ENCODE results near the gene SPTBN4. TPM values are rescaled to one million over a fixed set of nuclear protein-coding genes. Genes with fewer than 3 reads are reported as not detected.

The SPTBN4 gene
- polyA plus RNA-seq, 1 of the 3 experiments (the other 2 are of a cell fraction), result 3.1 TPM

GRCh38 chr19:40465557-40466218 lies 1.1 kb upstream of the SPTBN4 start, which contains the start of gene BLVRB (continued):
- TF ChIP-seq FOXJ3 (CRISPR knock-in tag; IDR thresholded peaks at IDR 0.05) (no peak), SIN3A (IDR thresholded peaks at IDR 0.05; ENCODE audit: borderline replicate concordance, low read depth, low read length) (peak; percentile 13; the same call in 1 of the 2 replicates)

- peaks cover 14% of the 10 kb centered on the region for H3F3A ChIP-seq (replicated peaks; ENCODE audit: insufficient read depth)
- H4K20me1 ChIP-seq (ENCODE audit: insufficient read depth), result no peaks in the 10 kb centered on the region
- ChIA-PET POLR2A (interaction anchor here (0.5 to 1.6 kb wide), 4 partner anchors 10 to 41 kb away, joined by 3 to 7 read pairs (median 4); partner anchors contain the start of gene SERTAD1), CTCF (interaction anchor here (0.7 to 4.4 kb wide), 10 partner anchors 10 to 168 kb away, joined by 3 to 37 read pairs (median 6); partner anchors contain the start of gene LTBP4)
- H3K36me3 ChIP-seq (replicated peaks in 1 of 2; ENCODE audit: control insufficient read depth in 1 of 2, insufficient read depth in 2 of 2, low read length in 1 of 2), result no peaks in the 10 kb centered on the region
- peak overlapping the region; percentile 85 for H3K4me2 ChIP-seq
- TF ChIP-seq MEF2A (IDR thresholded peaks at IDR 0.05; ENCODE audit: borderline replicate concordance, low read depth), result no peak
- no peak for TF ChIP-seq CTCF (IDR thresholded peaks at IDR 0.05)
- TF ChIP-seq TCF12 (IDR thresholded peaks at IDR 0.05), result no peak
- TF ChIP-seq MXI1 (IDR thresholded peaks at IDR 0.05; ENCODE audit: low read depth, low read length), result peak; percentile 75; the same call in 1 of the 2 replicates
- no peak for TF ChIP-seq JUND (IDR thresholded peaks at IDR 0.05)
- no peak for TF ChIP-seq POLR2AphosphoS5 (IDR thresholded peaks at IDR 0.05; ENCODE audit: low read depth, low read length)
- no peak for TF ChIP-seq EZH2phosphoT487 (IDR thresholded peaks at IDR 0.05; ENCODE audit: borderline replicate concordance, low read depth)
- TF ChIP-seq, protein P1, sequence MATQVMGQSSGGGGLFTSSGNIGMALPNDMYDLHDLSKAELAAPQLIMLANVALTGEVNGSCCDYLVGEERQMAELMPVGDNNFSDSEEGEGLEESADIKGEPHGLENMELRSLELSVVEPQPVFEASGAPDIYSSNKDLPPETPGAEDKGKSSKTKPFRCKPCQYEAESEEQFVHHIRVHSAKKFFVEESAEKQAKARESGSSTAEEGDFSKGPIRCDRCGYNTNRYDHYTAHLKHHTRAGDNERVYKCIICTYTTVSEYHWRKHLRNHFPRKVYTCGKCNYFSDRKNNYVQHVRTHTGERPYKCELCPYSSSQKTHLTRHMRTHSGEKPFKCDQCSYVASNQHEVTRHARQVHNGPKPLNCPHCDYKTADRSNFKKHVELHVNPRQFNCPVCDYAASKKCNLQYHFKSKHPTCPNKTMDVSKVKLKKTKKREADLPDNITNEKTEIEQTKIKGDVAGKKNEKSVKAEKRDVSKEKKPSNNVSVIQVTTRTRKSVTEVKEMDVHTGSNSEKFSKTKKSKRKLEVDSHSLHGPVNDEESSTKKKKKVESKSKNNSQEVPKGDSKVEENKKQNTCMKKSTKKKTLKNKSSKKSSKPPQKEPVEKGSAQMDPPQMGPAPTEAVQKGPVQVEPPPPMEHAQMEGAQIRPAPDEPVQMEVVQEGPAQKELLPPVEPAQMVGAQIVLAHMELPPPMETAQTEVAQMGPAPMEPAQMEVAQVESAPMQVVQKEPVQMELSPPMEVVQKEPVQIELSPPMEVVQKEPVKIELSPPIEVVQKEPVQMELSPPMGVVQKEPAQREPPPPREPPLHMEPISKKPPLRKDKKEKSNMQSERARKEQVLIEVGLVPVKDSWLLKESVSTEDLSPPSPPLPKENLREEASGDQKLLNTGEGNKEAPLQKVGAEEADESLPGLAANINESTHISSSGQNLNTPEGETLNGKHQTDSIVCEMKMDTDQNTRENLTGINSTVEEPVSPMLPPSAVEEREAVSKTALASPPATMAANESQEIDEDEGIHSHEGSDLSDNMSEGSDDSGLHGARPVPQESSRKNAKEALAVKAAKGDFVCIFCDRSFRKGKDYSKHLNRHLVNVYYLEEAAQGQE (IDR thresholded peaks at IDR 0.05; ENCODE audit: low read depth, low read length), result no peak
- 9% methylated on average over 26 of the region's 48 CpGs for WGBS (ENCODE audit: low lambda C conversion rate)
- H3K4me3 ChIP-seq (ENCODE audit: low read depth in 2 of 2, low read length in 1 of 2), result peak overlapping the region; percentile 48 to 79
- H3K27me3 ChIP-seq (ENCODE audit: insufficient read depth), result no peaks in the 10 kb centered on the region
- H3K9ac ChIP-seq, result no peak overlapping the region
- H2AFZ ChIP-seq (ENCODE audit: low read depth), result peak overlapping the region; percentile 47; the same call in 1 of the 2 replicates
- H3K9me3 ChIP-seq, result no peaks in the 10 kb centered on the region
- no peak overlapping the region for H3K27ac ChIP-seq (ENCODE audit: low read depth in 2 of 2, low read length in 1 of 2)
- H3K9me2 ChIP-seq, result no peaks in the 10 kb centered on the region
- H3K4me1 ChIP-seq (ENCODE audit: control insufficient read depth in 1 of 2, insufficient read depth in 2 of 2, low read depth in 1 of 2, low read length in 1 of 2), result peaks cover 5 to 17% of the 10 kb centered on the region in 2 experiments; a peak in 3 of 4 replicates
- no peaks in the 10 kb centered on the region; the same call in 1 of the 2 replicates for H3K79me2 ChIP-seq (ENCODE audit: insufficient read depth)
- no peak for DNase-seq
Measured at GRCh38 chr19:40466219-40466984, 399 bp upstream of the SPTBN4 start.
